PC-3 (cell line): Measurements from ENCODE around the gene KRT73. TPM values are rescaled to one million over a fixed set of nuclear protein-coding genes. Genes with fewer than 3 reads are reported as not detected.

Experiments
- ATAC-seq: fragments of 200-7000 bp; cut with Tn5 transposase; 2 replicates; pipeline ENCODE4 v1.9.1; 2020; ENCODE audit warnings: mild to moderate bottlenecking, moderate library complexity
- BruUV-seq: library from RNA; stranded (reverse); fragments of 400-500 nt; replicated peaks from 2 replicates; lab custom pipeline; 2021; lab: Mats Ljungman, UMichigan
- CTCF ChIA-PET: fragments of 300-600 bp; sonication (Branson Sonifier 250); formaldehyde crosslinking; loops from one replicate; lab custom pipeline; 2022; ENCODE audit warnings: antibody characterized with exemption; lab: Charles Lee
- POLR2A ChIA-PET: fragments of 300-600 bp; sonication (Branson Sonifier 250); formaldehyde crosslinking; loops from one replicate; lab custom pipeline; 2022; ENCODE audit warnings: antibody characterized with exemption; ENCODE audit not compliant: unreplicated experiment; lab: Charles Lee
- DNase-seq: peaks from one replicate; pipeline ENCODE4 v3.0.0-alpha.2; 2015
- H2AFZ ChIP-seq: fragments of 300-600 bp; sonication (generic); 2 replicates; pipeline ENCODE4 v1.6.0; 2016; ENCODE audit warnings: antibody characterized with exemption, low read length
- H3F3A ChIP-seq: fragments of 300-600 bp; sonication (generic); one replicate; pipeline ENCODE4 v1.6.0; 2017; ENCODE audit warnings: antibody characterized with exemption, low read length, control low read depth, mild to moderate bottlenecking; ENCODE audit not compliant: unreplicated experiment
- H3K27ac ChIP-seq: fragments of 300-600 bp; sonication (generic); 2 replicates; pipeline ENCODE4 v1.5.1; 2016; ENCODE audit warnings: mild to moderate bottlenecking, low read length
- H3K27me3 ChIP-seq: fragments of 300-600 bp; sonication (generic); 2 replicates; pipeline ENCODE4 v1.6.1; 2016; ENCODE audit warnings: low read length, mixed read lengths
- H3K36me3 ChIP-seq: fragments of 300-600 bp; sonication (generic); 2 replicates; pipeline ENCODE4 v1.6.1; 2016; ENCODE audit warnings: low read depth, mixed run types, low read length, mixed read lengths
- H3K4me1 ChIP-seq: fragments of 300-600 bp; sonication (generic); 2 replicates; pipeline ENCODE4 v1.5.1; 2016; ENCODE audit warnings: low read length; ENCODE audit not compliant: insufficient read depth
- H3K4me2 ChIP-seq: fragments of 300-600 bp; sonication (generic); 2 replicates; pipeline ENCODE4 v1.6.0; 2016; ENCODE audit warnings: low read length
- H3K4me3 ChIP-seq: fragments of 300-600 bp; sonication (generic); 2 replicates; pipeline ENCODE4 v1.5.1; 2016; ENCODE audit warnings: mild to moderate bottlenecking, low read length, mixed read lengths
- H3K79me2 ChIP-seq: fragments of 300-600 bp; sonication (generic); 2 replicates; pipeline ENCODE4 v1.6.1; 2017; ENCODE audit warnings: low read length, mixed read lengths
- H3K9ac ChIP-seq: fragments of 300-600 bp; sonication (generic); 2 replicates; pipeline ENCODE4 v1.6.0; 2016; ENCODE audit warnings: mild to moderate bottlenecking, low read length
- H3K9me2 ChIP-seq: fragments of 300-600 bp; sonication (generic); replicated peaks from 2 replicates; pipeline ENCODE4 v1.6.1; 2016; ENCODE audit warnings: mixed run types, low read length, mixed read lengths
- H3K9me3 ChIP-seq: fragments of 300-600 bp; sonication (generic); 2 replicates; pipeline ENCODE4 v1.6.1; 2016; ENCODE audit warnings: low read length, mixed read lengths
- H4K20me1 ChIP-seq: fragments of 300-600 bp; sonication (generic); 2 replicates; pipeline ENCODE4 v1.6.1; 2016; ENCODE audit warnings: low read length, mixed read lengths
- EZH2 ChIP-seq: fragments of 300-600 bp; sonication (generic); IDR thresholded peaks from one replicate; pipeline ENCODE4 v1.6.1; 2017; ENCODE audit warnings: antibody characterized with exemption, mild to moderate bottlenecking, low read length; ENCODE audit not compliant: unreplicated experiment
- EZH2phosphoT487 ChIP-seq: fragments of 300-600 bp; sonication (generic); IDR thresholded peaks from 2 replicates; pipeline ENCODE4 v1.6.1; 2018; ENCODE audit warnings: mild to moderate bottlenecking, antibody characterized with exemption, low read length, borderline replicate concordance
- intact Hi-C: fragments of 100-400 bp; cut with micrococcal nuclease; formaldehyde crosslinking; loops from 2 replicates; pipeline ENCODE4 v1.9.0; 2023
- total RNA-seq: library from RNA; depleted of rRNA; stranded (reverse); fragments of >200 nt; gene quantifications from 2 replicates; pipeline ENCODE4 v1.2.3, GENCODE V29; 2014
- TF ChIP-seq, protein P1 (sequence below): fragments of 300-600 bp; sonication (generic); conservative IDR thresholded peaks from 2 replicates; pipeline ENCODE4 v1.5.1; 2017; ENCODE audit warnings: antibody characterized with exemption, low read depth, mild to moderate bottlenecking, low read length

The KRT73 gene
- total RNA-seq, 1 experiment from 2014 or later, result not detected

DNA sequence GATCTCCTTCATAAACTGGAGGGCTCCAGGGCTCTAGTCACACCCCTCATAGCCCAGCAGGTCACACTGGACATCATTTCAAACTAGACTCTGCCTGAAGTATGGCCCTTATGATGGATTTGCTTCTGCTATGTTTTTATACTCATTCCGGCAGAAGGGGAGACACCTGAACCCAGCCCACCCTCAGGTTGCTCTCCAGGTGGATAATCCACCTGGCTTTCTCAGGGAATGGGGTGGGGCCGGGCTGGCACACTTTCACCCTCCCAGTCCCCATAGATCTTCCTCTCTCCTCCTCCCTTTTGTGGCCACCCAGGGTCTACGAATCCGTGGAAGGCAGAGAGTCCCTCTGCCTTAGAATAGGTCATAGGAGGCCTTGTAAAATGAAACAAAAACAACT lies 9.8 kb upstream of the KRT73 start:
- no peaks in the 10 kb centered on the region for H3K36me3 ChIP-seq
- ATAC-seq (no peak), DNase-seq (no peak)
- H3F3A ChIP-seq, result no peaks in the 10 kb centered on the region
- H3K9me2 ChIP-seq, result no peaks in the 10 kb centered on the region
- no peak for TF ChIP-seq EZH2
- TF ChIP-seq, protein P1, sequence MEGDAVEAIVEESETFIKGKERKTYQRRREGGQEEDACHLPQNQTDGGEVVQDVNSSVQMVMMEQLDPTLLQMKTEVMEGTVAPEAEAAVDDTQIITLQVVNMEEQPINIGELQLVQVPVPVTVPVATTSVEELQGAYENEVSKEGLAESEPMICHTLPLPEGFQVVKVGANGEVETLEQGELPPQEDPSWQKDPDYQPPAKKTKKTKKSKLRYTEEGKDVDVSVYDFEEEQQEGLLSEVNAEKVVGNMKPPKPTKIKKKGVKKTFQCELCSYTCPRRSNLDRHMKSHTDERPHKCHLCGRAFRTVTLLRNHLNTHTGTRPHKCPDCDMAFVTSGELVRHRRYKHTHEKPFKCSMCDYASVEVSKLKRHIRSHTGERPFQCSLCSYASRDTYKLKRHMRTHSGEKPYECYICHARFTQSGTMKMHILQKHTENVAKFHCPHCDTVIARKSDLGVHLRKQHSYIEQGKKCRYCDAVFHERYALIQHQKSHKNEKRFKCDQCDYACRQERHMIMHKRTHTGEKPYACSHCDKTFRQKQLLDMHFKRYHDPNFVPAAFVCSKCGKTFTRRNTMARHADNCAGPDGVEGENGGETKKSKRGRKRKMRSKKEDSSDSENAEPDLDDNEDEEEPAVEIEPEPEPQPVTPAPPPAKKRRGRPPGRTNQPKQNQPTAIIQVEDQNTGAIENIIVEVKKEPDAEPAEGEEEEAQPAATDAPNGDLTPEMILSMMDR, result no peak
- no peak for TF ChIP-seq EZH2phosphoT487
- POLR2A ChIA-PET, result no interaction called here
- no peak overlapping the region for H2AFZ ChIP-seq
- H3K27me3 ChIP-seq, result 0 out of 2 replicates have a peak, but pooled peaks cover 13% of the 10 kb centered on the region
- H3K9me3 ChIP-seq, result no peaks in the 10 kb centered on the region
- H3K4me1 ChIP-seq, result no peaks in the 10 kb centered on the region
- BruUV-seq, result no TSS peak
- H3K79me2 ChIP-seq, result no peaks in the 10 kb centered on the region
- H4K20me1 ChIP-seq, result no peaks in the 10 kb centered on the region
- no peak overlapping the region for H3K4me3 ChIP-seq
- intact Hi-C loops, result no loop called here
- CTCF ChIA-PET, result no interaction called here
- H3K4me2 ChIP-seq, result no peak overlapping the region
- no peak overlapping the region for H3K9ac ChIP-seq
- no peak overlapping the region for H3K27ac ChIP-seq

GRCh38 chr12:52627395-52628110 lies 9.2 kb upstream of the KRT73 start:
- TF ChIP-seq, protein P1, result no peak
- TF ChIP-seq EZH2 (no peak), EZH2phosphoT487 (no peak)
- intact Hi-C loops, result no loop called here
- POLR2A ChIA-PET, result no interaction called here
- H4K20me1 ChIP-seq, result no peaks in the 10 kb centered on the region
- CTCF ChIA-PET, result no interaction called here
- H3K9ac ChIP-seq, result no peak overlapping the region
- no peaks in the 10 kb centered on the region for H3K79me2 ChIP-seq
- H3K27ac ChIP-seq, result no peak overlapping the region
- no TSS peak for BruUV-seq
- no peaks in the 10 kb centered on the region for H3F3A ChIP-seq
- no peak overlapping the region for H3K4me2 ChIP-seq
- 0 out of 2 replicates have a peak, but pooled peaks cover 12% of the 10 kb centered on the region for H3K27me3 ChIP-seq
- DNase-seq (no peak), ATAC-seq (no peak)
- no peak overlapping the region for H3K4me3 ChIP-seq
- no peaks in the 10 kb centered on the region for H3K4me1 ChIP-seq
- H3K36me3 ChIP-seq, result no peaks in the 10 kb centered on the region
- no peaks in the 10 kb centered on the region for H3K9me2 ChIP-seq
- H2AFZ ChIP-seq, result no peak overlapping the region
- H3K9me3 ChIP-seq, result no peaks in the 10 kb centered on the region

- no peak for TF ChIP-seq EZH2phosphoT487
- TF ChIP-seq, protein P1, result no peak
- TF ChIP-seq EZH2, result no peak
- Histone ChIP-seq H3K9me2 (no peaks in the 10 kb centered on the region), H3F3A (no peaks in the 10 kb centered on the region), H3K9ac (no peak overlapping the region), H2AFZ (no peak overlapping the region), H3K4me3 (no peak overlapping the region), H3K4me1 (no peaks in the 10 kb centered on the region), H3K27ac (no peak overlapping the region), H4K20me1 (no peaks in the 10 kb centered on the region), H3K9me3 (no peaks in the 10 kb centered on the region), H3K79me2 (no peaks in the 10 kb centered on the region), H3K27me3 (peaks cover 25% of the 10 kb centered on the region), H3K4me2 (no peak overlapping the region), H3K36me3 (no peaks in the 10 kb centered on the region)
- intact Hi-C loops, result no loop called here
- no TSS peak for BruUV-seq
- ATAC-seq, result no peak
- CTCF ChIA-PET, result no interaction called here
- no peak for DNase-seq
- POLR2A ChIA-PET, result no interaction called here
Measured at GRCh38 chr12:52622349-52622748, 4.0 kb upstream of the KRT73 start.
